Gastroesophageal sphincter (tissue), 3 donors: ENCODE results near the gene ST6GALNAC3.

Experiments
- CTCF ChIP-seq, 4 experiments: fragments of 200-600 bp in 2 of 4; fragments of 450-650 bp in 2 of 4; sonication (generic) in 1 of 4; IDR thresholded peaks; one replicate each; pipeline ENCODE4 v1.5.1; 2017 to 2019; ENCODE audit warnings: antibody characterized with exemption in 4 of 4, mild to moderate bottlenecking in 2 of 4, moderate library complexity in 2 of 4
- POLR2A ChIP-seq, 2 donors: fragments of 450-650 bp; IDR thresholded peaks; one replicate each; pipeline ENCODE4 v1.6.1; 2017; ENCODE audit warnings: antibody characterized with exemption in 2 of 2, mild to moderate bottlenecking in 2 of 2, moderate library complexity in 1 of 2
- POLR2AphosphoS5 ChIP-seq: sonication (generic); formaldehyde crosslinking; IDR thresholded peaks from one replicate; pipeline ENCODE4 v1.6.1; 2017; ENCODE audit warnings: antibody characterized with exemption

GRCh38 chr1:76049498-76049897 is 25.0 kb upstream of the ST6GALNAC3 start:
- TF ChIP-seq CTCF (IDR thresholded peaks at IDR 0.05) (no peak), POLR2AphosphoS5 (no peak), POLR2A (IDR thresholded peaks at IDR 0.05) (no peak)
